ENCODE measurements around the gene UBA1. TPM values are rescaled to one million over a fixed set of nuclear protein-coding genes. Genes with fewer than 3 reads are reported as not detected.
A peak's percentile ranks its signal among the peaks of the same experiment; 100 is the strongest.

The UBA1 gene
- total and polyA plus RNA-seq, 12 donors: 90.9 to 157 (median 124) TPM

GRCh38 chrX:47177079-47177478, 16.6 kb upstream of the UBA1 start:
- Histone ChIP-seq H3K27me3 (peaks cover 0 to 87% (median 0%) of the 10 kb centered on the region in 7 donors), H3K27ac (no peak overlapping the region), H3K9me3 (no peaks in the 10 kb centered on the region), H3K36me3 (peaks cover 0 to 96% (median 13%) of the 10 kb centered on the region in 9 donors), H3K4me3 (no peak overlapping the region), H3K4me1 (no peaks in the 10 kb centered on the region)
- 39 to 74% methylated on average over 2 of the region's 2 CpGs for WGBS, 2 donors
- ATAC-seq (no peak), DNase-seq (no peak)
- TF ChIP-seq CTCF (IDR thresholded peaks at IDR 0.05): no peak
- intact Hi-C loops (cut with DNase I): no loop called here

GRCh38 chrX:47178337-47178736, 15.3 kb upstream of the UBA1 start:
- peaks cover 0 to 96% (median 9%) of the 10 kb centered on the region in 9 donors for H3K36me3 ChIP-seq
- no peaks in the 10 kb centered on the region for H3K9me3 ChIP-seq
- H3K27ac ChIP-seq: no peak overlapping the region
- no peak for TF ChIP-seq CTCF (IDR thresholded peaks at IDR 0.05)
- intact Hi-C loops (cut with DNase I): no loop called here
- DNase-seq (no peak), ATAC-seq (no peak)
- peaks cover 0 to 90% (median 0%) of the 10 kb centered on the region in 7 donors for H3K27me3 ChIP-seq
- H3K4me1 ChIP-seq: no peaks in the 10 kb centered on the region
- WGBS, 2 donors: 88 to 94% methylated on average over 5 of the region's 5 CpGs
- no peak overlapping the region for H3K4me3 ChIP-seq

GRCh38 chrX:47179221-47179927, 14.3 kb upstream of the UBA1 start:
- H3K4me1 ChIP-seq: no peaks in the 10 kb centered on the region
- intact Hi-C loops (cut with DNase I): no loop called here
- ATAC-seq (peak; percentile 67 to 93 (median 86)), DNase-seq (peak; percentile 48 to 61)
- 41 to 61% methylated on average over 11 to 14 of the region's 14 CpGs for WGBS, 2 donors
- peaks cover 0 to 98% (median 9%) of the 10 kb centered on the region in 9 donors for H3K36me3 ChIP-seq
- no peaks in the 10 kb centered on the region for H3K9me3 ChIP-seq
- H3K27me3 ChIP-seq: peaks cover 0 to 84% (median 0%) of the 10 kb centered on the region in 7 donors
- peak in 1 of 9 donors; percentile 12 for TF ChIP-seq CTCF (IDR thresholded peaks at IDR 0.05)
- peak overlapping the region in 7 of 10 donors; percentile 10 to 62 (median 50) for H3K27ac ChIP-seq
- H3K4me3 ChIP-seq: no peak overlapping the region

GRCh38 chrX:47179928-47180255, 13.7 kb upstream of the UBA1 start:
- ATAC-seq: peak in 1 of 8 donors; percentile 3
- H3K4me3 ChIP-seq: no peak overlapping the region

More at GRCh38 chrX:47179928-47180255, 13.7 kb upstream of the UBA1 start:
- intact Hi-C loops (cut with DNase I): no loop called here
- no peak for DNase-seq
- WGBS, 2 donors: 88 to 93% methylated on average over 8 to 18 of the region's 18 CpGs
- Histone ChIP-seq H3K9me3 (no peaks in the 10 kb centered on the region), H3K36me3 (peaks cover 0 to 99% (median 9%) of the 10 kb centered on the region in 9 donors), H3K27me3 (peaks cover 0 to 80% (median 0%) of the 10 kb centered on the region in 7 donors), H3K27ac (peak overlapping the region in 7 of 10 donors; percentile 10 to 62 (median 47)), H3K4me1 (no peaks in the 10 kb centered on the region)
- TF ChIP-seq CTCF (IDR thresholded peaks at IDR 0.05): no peak

Measured in heart right ventricle (tissue), 16 donors.